Peyer's patch (tissue), 4 donors: Measurements from ENCODE around the gene FAM50A. TPM values are rescaled to one million over a fixed set of nuclear protein-coding genes. Genes with fewer than 3 reads are reported as not detected.

ENCODE experiments used
- DNase-seq, 3 donors: peaks; one replicate each; pipeline ENCODE4 v3.0.0-alpha.2; 2017 to 2019
- H3K27ac ChIP-seq, 4 donors: fragments of 200-600 bp; sonication (generic); one replicate each; pipeline ENCODE4 v1.5.1; 2016 to 2019
- H3K27me3 ChIP-seq, 2 donors: fragments of 200-600 bp; sonication (generic); one replicate each; pipeline ENCODE4 v1.5.1; 2019
- H3K36me3 ChIP-seq, 3 donors: fragments of 200-600 bp; sonication (generic); one replicate each; pipeline ENCODE4 v1.5.1; 2016 to 2019
- H3K4me1 ChIP-seq, 4 donors: fragments of 200-600 bp; sonication (generic); one replicate each; pipeline ENCODE4 v1.5.1; 2016 to 2019
- H3K4me3 ChIP-seq, 4 donors: fragments of 200-600 bp; sonication (generic); 1 replicate in 3 of 4; 2 replicates in 1 of 4; pipeline ENCODE4 v1.5.1; 2016 to 2019; ENCODE audit warnings: mild to moderate bottlenecking in 1 of 4
- H3K9me3 ChIP-seq, 4 donors: fragments of 200-600 bp; sonication (generic); one replicate each; pipeline ENCODE4 v1.5.1; 2016 to 2019; ENCODE audit warnings: mild to moderate bottlenecking in 1 of 4
- CTCF ChIP-seq, 6 experiments: fragments of 450-650 bp in 4 of 6; fragments of 200-600 bp in 2 of 6; sonication (generic) in 1 of 6; IDR thresholded peaks; one replicate each; pipeline ENCODE4 v1.5.1; 2017 to 2019; ENCODE audit warnings: antibody characterized with exemption in 6 of 6, mild to moderate bottlenecking in 3 of 6, moderate library complexity in 1 of 6
- POLR2A ChIP-seq, 2 donors: fragments of 450-650 bp; IDR thresholded peaks; one replicate each; pipeline ENCODE4 v1.5.1; 2017; ENCODE audit warnings: antibody characterized with exemption in 2 of 2, mild to moderate bottlenecking in 2 of 2, moderate library complexity in 2 of 2
- total RNA-seq, 4 donors: library from RNA; depleted of rRNA; stranded (reverse); fragments of >200 nt; gene quantifications; one replicate each; pipeline ENCODE4 v1.1.0, GENCODE V29; 2016

Gene FAM50A
- total RNA-seq, 4 donors from 2014 or later, result 35.6 to 212 (median 54.6) TPM

- Histone ChIP-seq H3K27ac (peak overlapping the region; percentile 85 to 91 (median 88)), H3K4me3 (peak overlapping the region; percentile 63 to 77 (median 72)), H3K9me3 (no peaks in the 10 kb centered on the region), H3K36me3 (peaks cover 0 to 7% (median 0%) of the 10 kb centered on the region in 3 donors), H3K27me3 (no peaks in the 10 kb centered on the region), H3K4me1 (peaks cover 0 to 21% (median 6%) of the 10 kb centered on the region in 4 donors)
- DNase-seq, result peak in 2 of 3 donors; percentile 56 to 61
- no peak for TF ChIP-seq POLR2A (IDR thresholded peaks at IDR 0.05)
- no peak for TF ChIP-seq CTCF (IDR thresholded peaks at IDR 0.05)
Measured at GRCh38 chrX:154486052-154486395, 42.1 kb downstream of the FAM50A start.

- peaks cover 0 to 21% (median 6%) of the 10 kb centered on the region in 4 donors for H3K4me1 ChIP-seq
- DNase-seq, result peak; percentile 68 to 80 (median 73)
- H3K4me3 ChIP-seq, result peak within 1 kb of the TSS; percentile 63 to 77 (median 72)
- TF ChIP-seq POLR2A (IDR thresholded peaks at IDR 0.05) (peak in 1 of 2 donors; percentile 45), CTCF (IDR thresholded peaks at IDR 0.05) (peak in 1 of 6 experiments; percentile 4)
- peak within 1 kb of the TSS; percentile 85 to 91 (median 88) for H3K27ac ChIP-seq
- peaks cover 0 to 7% (median 0%) of the 10 kb centered on the region in 3 donors for H3K36me3 ChIP-seq
- no peaks in the 10 kb centered on the region for H3K9me3 ChIP-seq
- no peaks in the 10 kb centered on the region for H3K27me3 ChIP-seq
Measured at GRCh38 chrX:154486396-154487207, 42.7 kb downstream of the FAM50A start, which contains the start of gene UBL4A. Gene UBL4A, minus strand, starts transcription at chrX:154486615. Its CDS starts 31 bp downstream, at chrX:154486584.

GRCh38 chrX:154487518-154488290 is 43.8 kb downstream of the FAM50A start:
- no peaks in the 10 kb centered on the region for H3K9me3 ChIP-seq
- H3K27me3 ChIP-seq, result no peaks in the 10 kb centered on the region
- peaks cover 0 to 7% (median 0%) of the 10 kb centered on the region in 3 donors for H3K36me3 ChIP-seq
- peak overlapping the region in 1 of 4 donors; percentile 90 for H3K27ac ChIP-seq
- H3K4me3 ChIP-seq, result no peak overlapping the region
- peaks cover 0 to 21% (median 6%) of the 10 kb centered on the region in 4 donors for H3K4me1 ChIP-seq
- DNase-seq, result no peak
- TF ChIP-seq CTCF (IDR thresholded peaks at IDR 0.05) (no peak), POLR2A (IDR thresholded peaks at IDR 0.05) (no peak)

- Histone ChIP-seq H3K4me3 (no peak overlapping the region), H3K4me1 (peaks cover 0 to 21% (median 6%) of the 10 kb centered on the region in 4 donors), H3K9me3 (no peaks in the 10 kb centered on the region), H3K36me3 (peaks cover 0 to 7% (median 0%) of the 10 kb centered on the region in 3 donors), H3K27ac (no peak overlapping the region), H3K27me3 (no peaks in the 10 kb centered on the region)
- DNase-seq, result peak in 1 of 3 donors; percentile 45
- TF ChIP-seq POLR2A (IDR thresholded peaks at IDR 0.05), result no peak
- no peak for TF ChIP-seq CTCF (IDR thresholded peaks at IDR 0.05)
Measured at GRCh38 chrX:154488336-154489075, 44.6 kb downstream of the FAM50A start.

- TF ChIP-seq POLR2A (IDR thresholded peaks at IDR 0.05) (no peak), CTCF (IDR thresholded peaks at IDR 0.05) (no peak)
- Histone ChIP-seq H3K27me3 (no peaks in the 10 kb centered on the region), H3K9me3 (no peaks in the 10 kb centered on the region), H3K4me1 (peaks cover 0 to 21% (median 6%) of the 10 kb centered on the region in 4 donors), H3K36me3 (peaks cover 0 to 7% (median 0%) of the 10 kb centered on the region in 3 donors), H3K27ac (peak overlapping the region in 3 of 4 donors; percentile 93 to 97 (median 96)), H3K4me3 (peak overlapping the region in 2 of 4 donors; percentile 68 to 83)
- no peak for DNase-seq
Measured at GRCh38 chrX:154489182-154489581, 45.2 kb downstream of the FAM50A start.
